ENCODE measurements around the gene TRAPPC2L. TPM values are rescaled to one million over a fixed set of nuclear protein-coding genes. Genes with fewer than 3 reads are reported as not detected.
"Not testable (repeated sequence)": the region's sequence is repeated elsewhere in the genome, so short reads cannot be mapped to it uniquely, and the experiment has no call there.

Gene TRAPPC2L
- total and polyA plus RNA-seq, 2 donors (not counting 1 experiment from before 2014, with no cell fraction given) = 33.5 to 65.1 TPM

- DNase-seq (no peak), ATAC-seq (ENCODE audit: low read depth) (no peak)
- Histone ChIP-seq H4K20me1 (ENCODE audit: control insufficient read depth, insufficient read depth, low read length, poor library complexity, severe bottlenecking) (peaks cover 83% of the 10 kb centered on the region), H3K4me3 (ENCODE audit: control extremely low read depth in 1 of 5, extremely low read depth in 1 of 5, insufficient read depth in 1 of 5, low read depth in 2 of 5, low read length in 4 of 5) (no peak overlapping the region), H3K36me3 (replicated peaks in 1 of 2; ENCODE audit: control extremely low read depth in 1 of 2, control insufficient read depth in 1 of 2, extremely low read depth in 1 of 2, insufficient read depth in 2 of 2, low read length in 1 of 2) (peaks cover 0 to 68% of the 10 kb centered on the region in 2 experiments), H3K9me3 (ENCODE audit: control extremely low read depth in 1 of 3, control insufficient read depth in 2 of 3, insufficient read depth in 1 of 3, low read length in 2 of 3) (no peaks in the 10 kb centered on the region), H3K9ac (ENCODE audit: low read length) (no peak overlapping the region), H3K4me2 (replicated peaks; ENCODE audit: low read depth, low read length, poor library complexity, severe bottlenecking) (no peak overlapping the region), H2AFZ (ENCODE audit: insufficient read depth, low read depth, low read length, poor library complexity, severe bottlenecking) (no peak overlapping the region), H3K4me1 (ENCODE audit: control insufficient read depth in 2 of 2, insufficient read depth in 2 of 2, low read length in 2 of 2) (peaks cover 15 to 17% of the 10 kb centered on the region in 2 donors), H3K27me3 (replicated peaks in 1 of 4; ENCODE audit: control extremely low read depth in 1 of 4, control insufficient read depth in 3 of 4, insufficient read depth in 4 of 4, low read length in 3 of 4) (no peaks in the 10 kb centered on the region), H3K27ac (ENCODE audit: low read length in 2 of 2) (no peak overlapping the region), H3K79me2 (ENCODE audit: control insufficient read depth, insufficient read depth, low read length) (peaks cover 36% of the 10 kb centered on the region)
- Mint-ChIP-seq H3K27ac (peak overlapping the region; percentile 10), H3K4me1 (peaks cover 12% of the 10 kb centered on the region), H3K4me3 (no peak overlapping the region), H3K9me3 (ENCODE audit: insufficient read depth) (no peaks in the 10 kb centered on the region), H3K27me3 (no peaks in the 10 kb centered on the region)
- ChIA-PET CTCF (interaction anchor here (1.6 kb wide), 1 partner anchor 12 kb away, joined by 4 read pairs; no protein-coding TSS in a partner anchor), POLR2A (no interaction called here)
- WGBS (ENCODE audit: insufficient coverage) = 95% methylated on average over 19 of the region's 19 CpGs
- TF ChIP-seq, protein P1, sequence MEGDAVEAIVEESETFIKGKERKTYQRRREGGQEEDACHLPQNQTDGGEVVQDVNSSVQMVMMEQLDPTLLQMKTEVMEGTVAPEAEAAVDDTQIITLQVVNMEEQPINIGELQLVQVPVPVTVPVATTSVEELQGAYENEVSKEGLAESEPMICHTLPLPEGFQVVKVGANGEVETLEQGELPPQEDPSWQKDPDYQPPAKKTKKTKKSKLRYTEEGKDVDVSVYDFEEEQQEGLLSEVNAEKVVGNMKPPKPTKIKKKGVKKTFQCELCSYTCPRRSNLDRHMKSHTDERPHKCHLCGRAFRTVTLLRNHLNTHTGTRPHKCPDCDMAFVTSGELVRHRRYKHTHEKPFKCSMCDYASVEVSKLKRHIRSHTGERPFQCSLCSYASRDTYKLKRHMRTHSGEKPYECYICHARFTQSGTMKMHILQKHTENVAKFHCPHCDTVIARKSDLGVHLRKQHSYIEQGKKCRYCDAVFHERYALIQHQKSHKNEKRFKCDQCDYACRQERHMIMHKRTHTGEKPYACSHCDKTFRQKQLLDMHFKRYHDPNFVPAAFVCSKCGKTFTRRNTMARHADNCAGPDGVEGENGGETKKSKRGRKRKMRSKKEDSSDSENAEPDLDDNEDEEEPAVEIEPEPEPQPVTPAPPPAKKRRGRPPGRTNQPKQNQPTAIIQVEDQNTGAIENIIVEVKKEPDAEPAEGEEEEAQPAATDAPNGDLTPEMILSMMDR (IDR thresholded peaks at IDR 0.05) = no peak
- TF ChIP-seq EZH2 (IDR thresholded peaks at IDR 0.05; ENCODE audit: borderline replicate concordance, insufficient read depth, low read depth, low read length, poor library complexity, severe bottlenecking) = no peak
- intact Hi-C loops (cut with micrococcal nuclease) = no loop called here
These were observed 36.4 kb downstream of the TRAPPC2L start for GRCh38 chr16:88893127-88893968.

DNA sequence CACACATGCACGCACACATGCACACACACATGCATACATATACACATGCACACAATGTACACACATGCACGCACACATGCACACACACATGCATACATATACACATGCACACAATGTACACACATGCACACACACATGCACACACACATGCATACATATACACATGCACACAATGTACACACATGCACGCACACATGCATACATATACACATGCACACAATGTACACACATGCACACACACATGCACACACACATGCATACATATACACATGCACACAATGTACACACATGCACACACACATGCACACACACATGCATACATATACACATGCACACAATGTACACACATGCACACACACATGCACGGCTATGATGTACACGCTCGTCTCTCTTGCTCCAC is 37.3 kb downstream of the TRAPPC2L start:
- H3K36me3 ChIP-seq (replicated peaks in 1 of 2; ENCODE audit: control extremely low read depth in 1 of 2, control insufficient read depth in 1 of 2, extremely low read depth in 1 of 2, insufficient read depth in 2 of 2, low read length in 1 of 2) = peaks cover 0 to 72% of the 10 kb centered on the region in 2 experiments
- H3K9ac ChIP-seq (ENCODE audit: low read length); H2AFZ ChIP-seq (ENCODE audit: insufficient read depth, low read depth, low read length, poor library complexity, severe bottlenecking); CTCF ChIA-PET; H3K27me3 ChIP-seq (replicated peaks in 1 of 4; ENCODE audit: control extremely low read depth in 1 of 4, control insufficient read depth in 3 of 4, insufficient read depth in 4 of 4, low read length in 3 of 4); H3K4me3 ChIP-seq (ENCODE audit: control extremely low read depth in 1 of 5, extremely low read depth in 1 of 5, insufficient read depth in 1 of 5, low read depth in 2 of 5, low read length in 4 of 5); DNase-seq; H3K9me3 Mint-ChIP-seq (ENCODE audit: insufficient read depth); intact Hi-C loops (cut with micrococcal nuclease); H3K9me3 ChIP-seq (ENCODE audit: control extremely low read depth in 1 of 3, control insufficient read depth in 2 of 3, insufficient read depth in 1 of 3, low read length in 2 of 3); ATAC-seq (ENCODE audit: low read depth); H3K27ac ChIP-seq (ENCODE audit: low read length in 2 of 2); H3K27me3 Mint-ChIP-seq: not testable (repeated sequence)
- peaks cover 88% of the 10 kb centered on the region for H4K20me1 ChIP-seq (ENCODE audit: control insufficient read depth, insufficient read depth, low read length, poor library complexity, severe bottlenecking)
- Mint-ChIP-seq H3K27ac (peak overlapping the region; percentile 77), H3K4me1 (peaks cover 12% of the 10 kb centered on the region), H3K4me3 (peak overlapping the region; percentile 32)
- WGBS (ENCODE audit: insufficient coverage) = 46% methylated on average over 3 of the region's 6 CpGs
- peak overlapping the region; percentile 43 for H3K4me2 ChIP-seq (replicated peaks; ENCODE audit: low read depth, low read length, poor library complexity, severe bottlenecking)
- H3K4me1 ChIP-seq (ENCODE audit: control insufficient read depth in 2 of 2, insufficient read depth in 2 of 2, low read length in 2 of 2) = peaks cover 15 to 17% of the 10 kb centered on the region in 2 donors
- POLR2A ChIA-PET = interaction anchor here (0.9 kb wide), 1 partner anchor 11 kb away, joined by 3 read pairs; no protein-coding TSS in a partner anchor
- H3K79me2 ChIP-seq (ENCODE audit: control insufficient read depth, insufficient read depth, low read length) = peaks cover 40% of the 10 kb centered on the region
